Psoas muscle (tissue), 8 donors: ENCODE measurements around the gene AP2A2. TPM values are rescaled to one million over a fixed set of nuclear protein-coding genes. Genes with fewer than 3 reads are reported as not detected.

Source experiments
- ATAC-seq, 4 donors: fragments of 200-7000 bp; cut with Tn5 transposase; one replicate each; pipeline ENCODE4 v1.9.1; 2020; ENCODE audit warnings: moderate library complexity in 3 of 4, mild to moderate bottlenecking in 2 of 4
- DNase-seq, 2 donors: peaks; one replicate each; pipeline ENCODE4 v3.0.0-alpha.2; 2020
- H3K27ac ChIP-seq: fragments of 200-600 bp; one replicate; pipeline ENCODE4 v1.8.0; 2022
- H3K27me3 ChIP-seq, 3 donors: fragments of 200-600 bp in 1 of 3; one replicate each; pipeline versions ENCODE4 v1.6.1 to v1.8.0; 2013 to 2022; ENCODE audit warnings: low read length in 2 of 3, mild to moderate bottlenecking in 2 of 3, moderate library complexity in 1 of 3; ENCODE audit not compliant: insufficient read depth in 3 of 3
- H3K36me3 ChIP-seq, 2 donors: fragments of 200-600 bp in 1 of 2; one replicate each; pipeline versions ENCODE4 v1.6.1 to v1.8.0; 2013 to 2022; ENCODE audit warnings: low read depth in 1 of 2, mild to moderate bottlenecking in 1 of 2, moderate library complexity in 1 of 2; ENCODE audit not compliant: insufficient read depth in 1 of 2
- H3K4me1 ChIP-seq: fragments of 200-600 bp; one replicate; pipeline ENCODE4 v1.8.0; 2022
- H3K4me3 ChIP-seq: fragments of 200-600 bp; one replicate; pipeline ENCODE4 v1.8.0; 2022; ENCODE audit warnings: mild to moderate bottlenecking
- H3K9me3 ChIP-seq: fragments of 200-600 bp; one replicate; pipeline ENCODE4 v1.8.0; 2022
- CTCF ChIP-seq: fragments of 200-600 bp; IDR thresholded peaks from one replicate; pipeline ENCODE4 v1.8.0; 2022; ENCODE audit warnings: antibody characterized with exemption
- WGBS, 3 donors: extraction: QIAGEN DNeasy Blood & Tissue Kit; methylation state at CpG; one replicate each; pipeline versions ENCODE4 v1.1.6 to v1.1.7; 2013; 5-methylcytosine and 5-hydroxymethylcytosine counted together
- intact Hi-C, 2 donors: fragments of 100-400 bp; cut with DNase I; formaldehyde crosslinking; loops; one replicate each; pipeline versions ENCODE4 v1.11.0 to v1.14.2; 2022
- polyA plus RNA-seq, 3 donors: library from polyadenylated mRNA; stranded (reverse); fragments of 200-250 nt; gene quantifications; one replicate each; pipeline ENCODE4 v1.2.3, GENCODE V29; 2013
- total RNA-seq, 4 donors: library from RNA; stranded (reverse); fragmentation: NEBNext Ultra II Directional in 2 of 4; extraction: Animal tissue kit (Norgen Biotek cat#: 25700) in 2 of 4; gene quantifications; one replicate each; pipeline versions ENCODE4 v1.2.1 to v1.2.4, GENCODE V29; 2021 to 2023
- donor health status: healthy with polysubstance abuse.
- donor health status: DM: no; HTN: no; CAD: no; lungs with moderate emphysema.
- donor health status: Bipolar disorder and iron deficiency.
- donor health status: healthy.
- donor health status: DM: yes; HTN: yes; CAD: no.
- donor health status: DM: no; HTN: no; CAD: no.
- donor health status: DM: no; HTN: no; CAD: no.
- donor health status: DM: yes; HTN: yes; CAD: no.

Gene AP2A2
- total and polyA plus RNA-seq, 7 donors = 15.9 to 31.4 (median 26.5) TPM

DNA sequence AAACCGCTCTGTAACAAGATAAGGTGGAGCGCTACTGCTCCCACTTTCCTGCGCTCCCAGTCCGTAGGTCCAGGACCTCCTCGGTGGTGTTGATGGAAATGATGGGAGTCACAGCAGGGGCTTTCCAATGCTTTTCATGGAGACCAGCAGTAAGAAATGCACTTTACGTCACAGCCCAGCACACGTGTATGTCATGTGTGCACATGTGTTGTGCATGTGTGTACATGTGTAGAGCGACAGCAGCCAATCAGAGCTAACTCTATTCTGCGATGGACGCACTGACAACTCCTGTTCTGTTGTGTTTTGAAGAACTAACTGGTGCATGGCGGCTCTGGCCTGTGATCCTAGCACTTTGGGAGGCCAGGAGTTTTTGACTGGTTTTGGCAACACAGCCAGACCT is 16.3 kb upstream of the AP2A2 start:
- no peaks in the 10 kb centered on the region for H3K27me3 ChIP-seq
- H3K27ac ChIP-seq = no peak overlapping the region
- ATAC-seq (no peak), DNase-seq (no peak)
- H3K4me3 ChIP-seq = peak overlapping the region; percentile 72
- H3K9me3 ChIP-seq = no peaks in the 10 kb centered on the region
- no peak for TF ChIP-seq CTCF
- intact Hi-C loops = loop anchor here in 1 of 2 donors (5.0 kb wide), 1 partner anchor 62 kb away; no protein-coding TSS in a partner anchor
- peaks cover 15% of the 10 kb centered on the region for H3K4me1 ChIP-seq
- H3K36me3 ChIP-seq = peaks cover 0 to 11% of the 10 kb centered on the region in 2 donors
- WGBS, 3 donors = 86 to 89% (median 87%) methylated on average over 11 of the region's 11 CpGs

DNA sequence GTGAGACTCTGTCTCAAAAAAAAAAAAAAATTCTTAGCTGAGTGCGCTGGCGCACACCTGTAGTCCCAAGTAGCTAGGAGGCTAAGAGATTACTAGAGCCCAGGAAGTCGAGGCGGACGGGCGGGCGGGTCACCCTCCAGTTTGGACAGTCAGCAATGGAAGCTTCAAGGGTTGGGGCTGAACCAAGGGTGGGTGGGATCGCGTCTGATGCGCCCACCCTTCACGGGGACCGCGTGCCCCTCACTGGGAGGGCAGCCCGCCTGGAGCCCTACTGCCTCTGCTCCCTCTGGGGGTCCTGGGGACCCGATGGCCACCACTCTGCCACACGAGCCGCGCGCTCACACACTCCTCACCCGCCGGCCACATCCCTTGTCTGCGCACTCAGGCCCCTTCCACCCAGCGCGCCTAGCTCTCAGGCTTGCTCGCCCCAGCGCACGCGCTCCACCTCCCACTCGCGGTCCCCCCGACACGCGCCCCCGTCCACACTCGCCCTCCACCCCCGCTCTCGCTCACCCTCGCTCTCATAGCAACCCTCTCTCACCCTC is 15.6 kb upstream of the AP2A2 start:
- intact Hi-C loops = loop anchor here in 1 of 2 donors (5.0 kb wide), 2 partner anchors 63 to 67 kb away; no protein-coding TSS in a partner anchor
- Histone ChIP-seq H3K4me3 (peak overlapping the region; percentile 72), H3K27me3 (no peaks in the 10 kb centered on the region), H3K27ac (peak overlapping the region; percentile 82), H3K9me3 (no peaks in the 10 kb centered on the region), H3K4me1 (peaks cover 15% of the 10 kb centered on the region), H3K36me3 (peaks cover 0 to 5% of the 10 kb centered on the region in 2 donors)
- TF ChIP-seq CTCF = no peak
- ATAC-seq (peak in 3 of 4 donors; percentile 6 to 26 (median 13)), DNase-seq (no peak)
- 1 to 5% (median 3%) methylated on average over 23 to 38 of the region's 38 CpGs for WGBS, 3 donors

- H3K36me3 ChIP-seq = peaks cover 0 to 5% of the 10 kb centered on the region in 2 donors
- H3K27ac ChIP-seq = peak within 1 kb of the TSS; percentile 82
- intact Hi-C loops = loop anchor here in 1 of 2 donors (5.0 kb wide), 2 partner anchors 63 to 67 kb away; no protein-coding TSS in a partner anchor
- TF ChIP-seq CTCF = no peak
- DNase-seq = peak; percentile 87 to 94
- WGBS, 3 donors = 1% methylated on average over 20 to 59 of the region's 59 CpGs
- H3K4me3 ChIP-seq = peak within 1 kb of the TSS; percentile 72
- ATAC-seq = peak; percentile 94 to 97 (median 95)
- H3K9me3 ChIP-seq = no peaks in the 10 kb centered on the region
- H3K4me1 ChIP-seq = peaks cover 15% of the 10 kb centered on the region
- H3K27me3 ChIP-seq = no peaks in the 10 kb centered on the region
These were observed 15.1 kb upstream of the AP2A2 start, which contains the start of gene CHID1 for GRCh38 chr11:910589-911030. CHID1 (minus strand) TSS chr11:910810; CDS start chr11:904816, 5,994 bp downstream.

DNA sequence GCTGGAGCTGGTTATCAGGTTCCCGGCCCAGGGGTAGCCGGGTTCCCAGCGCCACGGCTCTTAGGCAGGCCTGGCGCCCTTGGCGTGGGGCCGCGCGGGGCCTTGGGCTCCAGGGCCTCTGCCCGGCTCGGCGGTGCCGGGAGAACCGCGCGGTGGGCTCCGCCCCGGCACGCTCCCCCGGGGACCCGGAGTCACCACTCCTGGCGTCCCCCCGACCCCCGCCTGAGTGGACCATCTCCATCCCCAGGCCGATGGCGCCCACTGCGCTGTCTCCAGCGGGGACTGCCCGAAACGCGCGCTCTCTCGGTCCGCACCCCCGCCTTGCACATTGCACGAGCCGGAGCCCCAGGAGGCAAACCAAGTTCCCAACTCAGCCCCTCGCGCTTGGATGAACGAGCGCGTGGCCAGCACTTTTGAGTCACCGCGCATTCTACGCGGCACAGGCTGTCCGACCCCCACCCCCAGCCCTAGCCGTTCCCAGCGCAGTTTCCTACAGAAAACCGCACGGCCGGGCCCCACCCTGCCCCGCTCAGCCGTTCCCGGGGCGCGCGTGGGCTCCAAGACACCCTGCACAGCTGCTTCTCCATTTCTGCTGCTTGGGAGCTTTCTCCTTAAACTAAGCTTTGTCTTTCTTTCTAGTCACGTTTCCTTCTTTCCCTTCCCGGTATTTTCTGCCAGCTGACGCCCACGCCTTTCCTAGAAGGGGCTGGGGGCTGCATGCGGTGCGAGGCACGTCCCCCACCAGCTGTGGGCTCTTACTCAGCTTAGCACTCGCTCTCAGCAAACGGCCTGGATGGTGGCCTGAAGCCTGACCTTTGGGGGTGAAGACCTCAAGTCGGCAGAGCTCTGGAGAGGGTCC is 14.4 kb upstream of the AP2A2 start:
- ATAC-seq = peak; percentile 35 to 64 (median 42)
- peaks cover 0 to 5% of the 10 kb centered on the region in 2 donors for H3K36me3 ChIP-seq
- H3K4me3 ChIP-seq = peak overlapping the region; percentile 72
- peak; percentile 64 to 73 for DNase-seq
- TF ChIP-seq CTCF = no peak
- H3K4me1 ChIP-seq = peaks cover 15% of the 10 kb centered on the region
- no peaks in the 10 kb centered on the region for H3K9me3 ChIP-seq
- no peaks in the 10 kb centered on the region for H3K27me3 ChIP-seq
- 1 to 4% (median 2%) methylated on average over 55 to 68 of the region's 68 CpGs for WGBS, 3 donors
- peak overlapping the region; percentile 82 for H3K27ac ChIP-seq
- intact Hi-C loops = loop anchor here in 1 of 2 donors (5.0 kb wide), 2 partner anchors 64 to 66 kb away; no protein-coding TSS in a partner anchor
